HCT116 (cell line): ENCODE data around the gene HSPA12A. TPM values are rescaled to one million over a fixed set of nuclear protein-coding genes. Genes with fewer than 3 reads are reported as not detected.

Source experiments
- ATAC-seq: fragments of 200-7000 bp; cut with Tn5 transposase; 2 replicates; pipeline ENCODE4 v1.9.1; 2020; ENCODE audit warnings: mild to moderate bottlenecking, moderate library complexity
- BruUV-seq: library from RNA; stranded (reverse); fragments of 400-500 nt; replicated peaks from 2 replicates; lab custom pipeline; 2021; lab: Mats Ljungman, UMichigan
- CTCF ChIA-PET: fragments of 300-600 bp; sonication (Branson Sonifier 250); formaldehyde crosslinking; loops from one replicate; lab custom pipeline; 2021; ENCODE audit warnings: antibody characterized with exemption; lab: Charles Lee
- POLR2A ChIA-PET: fragments of 300-600, 350-600 bp; sonication (Branson Sonifier 250); formaldehyde crosslinking; loops from one replicate; lab custom pipeline; 2021; ENCODE audit warnings: antibody characterized with exemption; lab: Charles Lee
- RAD21 ChIA-PET, 2 experiments: fragments of 300-600 bp; sonication (Branson Sonifier 250); formaldehyde crosslinking; loops; one replicate each; lab custom pipeline; 2023; ENCODE audit warnings: low total read pairs in 2 of 2; ENCODE audit not compliant: uncharacterized antibody in 2 of 2, unreplicated experiment in 2 of 2, low non-redundant PET in 1 of 2; lab: Charles Lee
- DNase-seq: peaks from one replicate; pipeline ENCODE4 v3.0.0-alpha.2; 2010; ENCODE audit warnings: low read depth, low spot score
- H2AFZ ChIP-seq: fragments of 200-600 bp; shearing (Covaris generic), sonication (generic); 2 replicates; pipeline ENCODE4 v1.6.1; 2017; ENCODE audit warnings: low read depth, mixed run types, mixed read lengths, antibody characterized with exemption, low read length; ENCODE audit not compliant: poor library complexity, severe bottlenecking
- H3K27ac ChIP-seq: 2 replicates; pipeline ENCODE4 v1.5.1; 2012; ENCODE audit warnings: low read depth, low read length
- H3K27me3 ChIP-seq: fragments of 200-600 bp; sonication (generic); 2 replicates; pipeline ENCODE4 v1.6.1; 2016; ENCODE audit warnings: mixed run types, low read length, mixed read lengths; ENCODE audit not compliant: insufficient read depth
- H3K36me3 ChIP-seq, 2 experiments: fragments of 200-500 bp in 1 of 2; fragments of 200-600 bp in 1 of 2; sonication (Bioruptor generic) in 1 of 2; sonication (generic) in 1 of 2; 2 replicates each; pipeline versions ENCODE4 v1.5.1 to v1.6.1; 2014 to 2016; ENCODE audit warnings: low read length in 2 of 2, inconsistent platforms in 1 of 2, mixed read lengths in 1 of 2, mixed run types in 1 of 2; ENCODE audit not compliant: insufficient read depth in 2 of 2, control insufficient read depth in 1 of 2
- H3K4me1 ChIP-seq, 2 experiments: fragments of 200-600 bp in 1 of 2; sonication (generic) in 1 of 2; 2 replicates each; pipeline versions ENCODE4 v1.5.1 to v1.6.1; 2012 to 2017; ENCODE audit warnings: low read length in 2 of 2, inconsistent platforms in 1 of 2, mild to moderate bottlenecking in 1 of 2, mixed read lengths in 1 of 2, mixed run types in 1 of 2, moderate library complexity in 1 of 2; ENCODE audit not compliant: insufficient read depth in 2 of 2, control insufficient read depth in 1 of 2
- H3K4me2 ChIP-seq: fragments of 200-600 bp; sonication (generic); 2 replicates; pipeline ENCODE4 v1.6.1; 2017; ENCODE audit warnings: mixed run types, low read length, mixed read lengths
- H3K4me3 ChIP-seq, 2 experiments: fragments of 200-600 bp in 1 of 2; sonication (generic) in 1 of 2; replicated peaks in 1 of 2; 2 replicates each; pipeline ENCODE4 v1.5.1; 2011 to 2016; ENCODE audit warnings: low read length in 2 of 2, control low read depth in 1 of 2, low read depth in 1 of 2, mild to moderate bottlenecking in 1 of 2, mixed read lengths in 1 of 2, mixed run types in 1 of 2
- H3K79me2 ChIP-seq: fragments of 200-600 bp; sonication (generic); 2 replicates; pipeline ENCODE4 v1.6.1; 2017; ENCODE audit warnings: mild to moderate bottlenecking, mixed run types, low read length, moderate library complexity, mixed read lengths; ENCODE audit not compliant: insufficient read depth
- H3K9ac ChIP-seq: fragments of 200-600 bp; sonication (generic); 2 replicates; pipeline ENCODE4 v1.6.1; 2016; ENCODE audit warnings: low read length, mixed read lengths
- H3K9me2 ChIP-seq: fragments of 200-600 bp; sonication (generic), shearing (Covaris generic); 2 replicates; pipeline ENCODE4 v1.6.1; 2017; ENCODE audit warnings: mixed run types, mild to moderate bottlenecking, moderate library complexity; ENCODE audit not compliant: insufficient read depth
- H3K9me3 ChIP-seq, 2 experiments: fragments of 200-500 bp in 1 of 2; fragments of 200-600 bp in 1 of 2; sonication (Bioruptor generic) in 1 of 2; sonication (generic) in 1 of 2; 2 replicates each; pipeline ENCODE4 v1.6.1; 2014 to 2017; ENCODE audit warnings: low read length in 2 of 2, mixed read lengths in 2 of 2, inconsistent platforms in 1 of 2, low read depth in 1 of 2, mild to moderate bottlenecking in 1 of 2, mixed run types in 1 of 2, moderate library complexity in 1 of 2; ENCODE audit not compliant: control insufficient read depth in 1 of 2, insufficient read depth in 1 of 2
- H4K20me1 ChIP-seq: fragments of 200-600 bp; sonication (generic), shearing (Covaris generic); 2 replicates; pipeline ENCODE4 v1.6.1; 2017; ENCODE audit warnings: mixed run types, mild to moderate bottlenecking, moderate library complexity; ENCODE audit not compliant: insufficient read depth
- CBX3 ChIP-seq: IDR thresholded peaks from 2 replicates; pipeline ENCODE4 v1.6.1; 2012; ENCODE audit warnings: low read depth
- CEBPB ChIP-seq: IDR thresholded peaks from 2 replicates; pipeline ENCODE4 v1.6.1; 2012; ENCODE audit warnings: low read depth
- CTCF ChIP-seq, 3 experiments: fragments of 200-600 bp in 1 of 3; sonication (generic) in 1 of 3; IDR thresholded peaks in 2 of 3; conservative IDR thresholded peaks in 1 of 3; 2 replicates each; pipeline ENCODE4 v1.5.1; 2012 to 2017; ENCODE audit warnings: low read depth in 2 of 3, low read length in 2 of 3, antibody characterized with exemption in 1 of 3, borderline replicate concordance in 1 of 3, control low read depth in 1 of 3, mild to moderate bottlenecking in 1 of 3, mixed read lengths in 1 of 3, mixed run types in 1 of 3, moderate library complexity in 1 of 3; ENCODE audit not compliant: insufficient read depth in 1 of 3
- ELF1 ChIP-seq: IDR thresholded peaks from 2 replicates; pipeline ENCODE4 v1.6.1; 2012; ENCODE audit warnings: low read depth, borderline replicate concordance
- JUND ChIP-seq: IDR thresholded peaks from 2 replicates; pipeline ENCODE4 v1.6.1; 2012
- MAX ChIP-seq: IDR thresholded peaks from 2 replicates; pipeline ENCODE4 v1.6.1; 2012
- SP1 ChIP-seq: IDR thresholded peaks from 2 replicates; pipeline ENCODE4 v1.6.1; 2012; ENCODE audit warnings: low read depth
- SRF ChIP-seq: IDR thresholded peaks from 2 replicates; pipeline ENCODE4 v1.6.1; 2012; ENCODE audit warnings: low read depth
- TCF7L2 ChIP-seq: IDR thresholded peaks from 2 replicates; pipeline ENCODE4 v1.7.0; 2011; ENCODE audit warnings: borderline replicate concordance, inconsistent platforms; ENCODE audit not compliant: insufficient read depth, insufficient read length; ENCODE audit errors: extremely low read depth
- ZNF274 ChIP-seq: fragments of 200-500 bp; sonication (Bioruptor generic); IDR thresholded peaks from 2 replicates; pipeline ENCODE4 v1.6.1; 2014; ENCODE audit warnings: mild to moderate bottlenecking, low read depth, low read length, inconsistent platforms
- intact Hi-C: fragments of 100-400 bp; cut with micrococcal nuclease; formaldehyde crosslinking; loops from 2 replicates; pipeline ENCODE4 v1.10.0; 2022
- total RNA-seq: library from RNA; stranded (reverse); gene quantifications from one replicate; pipeline ENCODE4 v1.2.1, GENCODE V29; 2021; ENCODE audit not compliant: unreplicated experiment

The HSPA12A gene
- total RNA-seq, 1 experiment from 2014 or later, result 19.8 TPM

- no peaks in the 10 kb centered on the region for H3K36me3 ChIP-seq
- H3K9me2 ChIP-seq, result no peaks in the 10 kb centered on the region
- no peak overlapping the region for H2AFZ ChIP-seq
- peaks cover 0 to 2% of the 10 kb centered on the region in 2 experiments; a peak in 2 of 4 replicates for H3K4me1 ChIP-seq
- intact Hi-C loops, result no loop called here
- H3K9ac ChIP-seq, result no peak overlapping the region
- TF ChIP-seq SRF, result no peak
- no peak for TF ChIP-seq SP1
- no peak for TF ChIP-seq ELF1
- no peak for TF ChIP-seq JUND
- TF ChIP-seq ZNF274, result no peak
- TF ChIP-seq CBX3, result no peak
- TF ChIP-seq TCF7L2, result no peak
- TF ChIP-seq CEBPB, result no peak
- TF ChIP-seq MAX, result no peak
- no peak for TF ChIP-seq CTCF (IDR thresholded peaks at IDR 0.05 in 2 of 3, conservative IDR thresholded peaks at IDR 0.05 in 1 of 3; ENCODE audit: borderline replicate concordance in 1 of 3, insufficient read depth in 1 of 3, low read depth in 2 of 3, low read length in 2 of 3)
- TF ChIP-seq, all 23 proteins: peak for 0
- BruUV-seq, result no TSS peak
- Histone ChIP-seq H4K20me1 (no peaks in the 10 kb centered on the region), H3K4me3 (no peak overlapping the region), H3K4me2 (no peak overlapping the region), H3K79me2 (no peaks in the 10 kb centered on the region), H3K27me3 (no peaks in the 10 kb centered on the region), H3K9me3 (no peaks in the 10 kb centered on the region), H3K27ac (no peak overlapping the region)
- CTCF ChIA-PET, result no interaction called here
- ATAC-seq (no peak), DNase-seq (no peak)
- RAD21 ChIA-PET, result no interaction called here
- POLR2A ChIA-PET, result no interaction called here
Measured at GRCh38 chr10:116699471-116700150, 42.8 kb downstream of the HSPA12A start.
